CD4-positive, alpha-beta T cell (primary cell): ENCODE data around the gene SPOCD1. TPM values are rescaled to one million over a fixed set of nuclear protein-coding genes. Genes with fewer than 3 reads are reported as not detected.

Experiments
- ATAC-seq: fragments of 200-7000 bp; cut with Tn5 transposase; one replicate; pipeline ENCODE4 v1.10.0; 2022; ENCODE audit warnings: mild to moderate bottlenecking; ENCODE audit not compliant: poor library complexity
- CTCF ChIA-PET: fragments of 350-600 bp; sonication (Branson Sonifier 250); formaldehyde crosslinking; loops from one replicate; lab custom pipeline; 2021; ENCODE audit warnings: antibody characterized with exemption, inconsistent platforms; lab: Charles Lee
- POLR2A ChIA-PET: fragments of 350-600 bp; sonication (Branson Sonifier 250); formaldehyde crosslinking; loops from one replicate; lab custom pipeline; 2021; ENCODE audit warnings: antibody characterized with exemption, inconsistent platforms; lab: Charles Lee
- DNase-seq, 14 experiments: peaks; one replicate each; pipeline ENCODE4 v3.0.0-alpha.2; 2013 to 2020; ENCODE audit warnings: mixed read lengths in 2 of 14
- H3K27ac ChIP-seq, 2 donors: one replicate each; pipeline versions ENCODE4 v1.5.1 to v1.7.0; 2013; ENCODE audit warnings: low read length in 2 of 2, low read depth in 1 of 2, mild to moderate bottlenecking in 1 of 2
- H3K27me3 ChIP-seq, 2 experiments: 1 replicate in 1 of 2; 2 replicates in 1 of 2; pipeline versions ENCODE4 v1.6.1 to v1.7.0; 2013; ENCODE audit warnings: low read length in 2 of 2, control low read depth in 1 of 2, mild to moderate bottlenecking in 1 of 2, moderate library complexity in 1 of 2; ENCODE audit not compliant: insufficient read depth in 2 of 2, control insufficient read depth in 1 of 2
- H3K36me3 ChIP-seq: one replicate; pipeline ENCODE4 v1.6.1; 2013; ENCODE audit warnings: low read length, control low read depth; ENCODE audit not compliant: insufficient read depth
- H3K4me1 ChIP-seq: one replicate; pipeline ENCODE4 v1.6.1; 2013; ENCODE audit warnings: low read length, control low read depth; ENCODE audit not compliant: insufficient read depth
- H3K4me3 ChIP-seq: one replicate; pipeline ENCODE4 v1.5.1; 2013; ENCODE audit warnings: mild to moderate bottlenecking, low read length, moderate library complexity
- H3K9me3 ChIP-seq, 2 experiments: 1 replicate in 1 of 2; 2 replicates in 1 of 2; pipeline versions ENCODE4 v1.6.1 to v1.7.0; 2013; ENCODE audit warnings: low read length in 2 of 2, mild to moderate bottlenecking in 2 of 2, control low read depth in 1 of 2, moderate library complexity in 1 of 2; ENCODE audit not compliant: control insufficient read depth in 1 of 2, insufficient read depth in 1 of 2
- H3K27ac Mint-ChIP-seq: one replicate; pipeline ENCODE4 v1.8.0; 2020; ENCODE audit warnings: mixed read lengths
- H3K27me3 Mint-ChIP-seq: one replicate; pipeline ENCODE4 v1.8.0; 2021; ENCODE audit warnings: mixed read lengths
- H3K36me3 Mint-ChIP-seq: one replicate; pipeline ENCODE4 v1.8.0; 2021; ENCODE audit warnings: low read depth, mixed read lengths
- H3K4me1 Mint-ChIP-seq: one replicate; pipeline ENCODE4 v1.8.0; 2021; ENCODE audit warnings: low read depth, mixed read lengths
- H3K4me3 Mint-ChIP-seq: one replicate; pipeline ENCODE4 v1.8.0; 2020; ENCODE audit warnings: mild to moderate bottlenecking, mixed read lengths
- H3K9me3 Mint-ChIP-seq: one replicate; pipeline ENCODE4 v1.8.0; 2020; ENCODE audit warnings: mixed read lengths
- intact Hi-C, 2 experiments: fragments of 100-400 bp; cut with DNase I in 1 of 2; cut with micrococcal nuclease in 1 of 2; formaldehyde crosslinking; loops; one replicate each; pipeline versions ENCODE4 v1.15.1 to v1.9.0; 2023 to 2025; cut with DNase I, micrococcal nuclease
- total RNA-seq, 174 experiments: library from RNA in 2 of 174; stranded (reverse) in 2 of 174; gene quantifications; one replicate each; pipeline ENCODE4 v1.2.3 and lab custom pipeline; 2021 to 2026
- TF ChIP-seq, protein P1 (sequence below): fragments of 200-600 bp; IDR thresholded peaks from one replicate; pipeline ENCODE4 v1.8.0; 2022; ENCODE audit warnings: antibody characterized with exemption, mild to moderate bottlenecking

Gene SPOCD1
- total RNA-seq, 2 experiments from 2014 or later: 0.11 to 0.27 TPM

DNA sequence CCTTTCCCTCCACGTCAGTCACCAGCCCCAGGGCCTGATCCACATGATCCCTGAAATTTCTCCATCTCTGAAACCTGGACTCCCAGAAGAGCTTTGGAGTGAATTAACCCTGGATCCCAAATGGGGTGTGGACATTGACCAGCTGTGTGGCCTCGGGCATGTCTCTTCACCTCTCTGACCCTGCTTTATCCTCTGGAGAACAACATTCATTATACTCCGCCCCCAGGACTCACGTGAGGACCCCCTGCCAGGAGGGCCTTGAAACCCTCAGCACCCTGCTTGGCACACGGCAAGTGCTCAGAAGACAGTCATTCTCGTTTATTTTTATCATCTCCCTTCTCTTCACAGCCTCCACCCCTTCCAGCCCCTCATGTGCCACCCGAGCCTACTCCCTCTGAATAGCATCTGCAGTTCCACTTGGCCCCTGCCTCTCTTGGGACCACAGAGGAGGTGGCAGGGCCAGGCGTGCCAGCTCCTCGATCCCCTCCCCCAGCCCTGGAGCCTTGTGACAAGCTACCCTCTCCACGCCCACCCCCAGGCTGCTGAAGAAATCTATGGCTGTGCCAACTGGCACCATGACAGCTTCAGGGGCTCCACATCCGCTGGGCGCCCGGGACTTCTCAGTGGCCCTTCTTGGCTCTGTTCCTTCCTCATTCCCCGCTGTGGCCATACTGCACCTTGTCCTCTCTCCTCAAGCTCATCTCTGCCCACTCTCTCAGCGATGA, 69.7 kb downstream of the SPOCD1 start:
- Histone ChIP-seq H3K4me3 (no peak overlapping the region), H3K27me3 (no peaks in the 10 kb centered on the region), H3K36me3 (no peaks in the 10 kb centered on the region), H3K9me3 (no peaks in the 10 kb centered on the region), H3K4me1 (peaks cover 41% of the 10 kb centered on the region), H3K27ac (no peak overlapping the region)
- ChIA-PET CTCF (interaction anchor here (1.5 to 2.0 kb wide), 2 partner anchors 14 to 43 kb away, joined by 6 to 7 read pairs; no protein-coding TSS in a partner anchor), POLR2A (interaction anchor here (1.7 kb wide), 1 partner anchor 43 kb away, joined by 4 read pairs; no protein-coding TSS in a partner anchor)
- H3K4me1 Mint-ChIP-seq: peaks cover 4% of the 10 kb centered on the region
- H3K27ac Mint-ChIP-seq: no peak overlapping the region
- H3K9me3 Mint-ChIP-seq: no peaks in the 10 kb centered on the region
- DNase-seq (no peak), ATAC-seq (no peak)
- H3K4me3 Mint-ChIP-seq: no peak overlapping the region
- intact Hi-C loops: no loop called here
- no peaks in the 10 kb centered on the region for H3K36me3 Mint-ChIP-seq
- TF ChIP-seq, protein P1, sequence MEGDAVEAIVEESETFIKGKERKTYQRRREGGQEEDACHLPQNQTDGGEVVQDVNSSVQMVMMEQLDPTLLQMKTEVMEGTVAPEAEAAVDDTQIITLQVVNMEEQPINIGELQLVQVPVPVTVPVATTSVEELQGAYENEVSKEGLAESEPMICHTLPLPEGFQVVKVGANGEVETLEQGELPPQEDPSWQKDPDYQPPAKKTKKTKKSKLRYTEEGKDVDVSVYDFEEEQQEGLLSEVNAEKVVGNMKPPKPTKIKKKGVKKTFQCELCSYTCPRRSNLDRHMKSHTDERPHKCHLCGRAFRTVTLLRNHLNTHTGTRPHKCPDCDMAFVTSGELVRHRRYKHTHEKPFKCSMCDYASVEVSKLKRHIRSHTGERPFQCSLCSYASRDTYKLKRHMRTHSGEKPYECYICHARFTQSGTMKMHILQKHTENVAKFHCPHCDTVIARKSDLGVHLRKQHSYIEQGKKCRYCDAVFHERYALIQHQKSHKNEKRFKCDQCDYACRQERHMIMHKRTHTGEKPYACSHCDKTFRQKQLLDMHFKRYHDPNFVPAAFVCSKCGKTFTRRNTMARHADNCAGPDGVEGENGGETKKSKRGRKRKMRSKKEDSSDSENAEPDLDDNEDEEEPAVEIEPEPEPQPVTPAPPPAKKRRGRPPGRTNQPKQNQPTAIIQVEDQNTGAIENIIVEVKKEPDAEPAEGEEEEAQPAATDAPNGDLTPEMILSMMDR: no peak
- H3K27me3 Mint-ChIP-seq: no peaks in the 10 kb centered on the region

DNA sequence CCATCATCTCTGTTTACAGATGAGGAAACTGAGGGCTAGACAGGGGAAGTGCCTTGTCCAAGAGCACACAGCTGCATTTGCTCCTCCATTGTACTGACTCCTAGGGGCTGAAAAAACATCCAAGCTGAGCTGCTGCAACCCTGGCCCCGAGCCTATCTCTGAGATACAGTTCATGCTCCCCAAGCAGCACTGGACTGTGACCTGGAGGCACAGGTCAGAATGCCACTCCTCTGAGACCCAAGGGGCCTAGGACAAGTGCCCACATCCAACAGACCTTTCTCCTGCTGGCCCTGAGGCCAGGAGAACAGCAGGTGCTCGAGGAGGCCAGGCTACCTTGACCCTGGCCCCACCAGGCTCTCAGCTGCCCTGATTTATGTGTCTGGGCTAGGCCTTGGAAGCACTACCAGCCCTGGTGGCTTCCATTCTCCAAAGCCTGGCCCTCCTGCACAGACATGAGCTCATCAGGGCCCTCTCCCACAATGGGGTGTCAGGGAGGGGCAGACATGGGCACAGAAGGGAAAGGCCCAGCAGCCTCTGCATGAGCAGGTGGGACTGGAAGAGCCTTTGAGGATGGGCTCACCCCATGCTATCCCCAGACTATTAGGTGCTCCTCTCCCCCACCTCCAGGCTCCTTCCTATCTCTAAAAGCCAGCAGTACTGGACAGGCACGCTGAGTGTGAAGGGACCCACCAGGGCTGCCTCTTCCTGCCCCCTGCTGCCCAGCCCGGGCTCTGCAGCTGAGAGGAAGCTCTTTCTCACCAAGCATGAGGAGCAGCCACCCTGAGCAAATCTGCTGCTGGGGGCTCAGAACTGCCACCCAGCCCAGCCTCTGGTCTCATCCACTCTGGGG, 70.5 kb downstream of the SPOCD1 start:
- Histone ChIP-seq H3K9me3 (no peaks in the 10 kb centered on the region), H3K36me3 (no peaks in the 10 kb centered on the region), H3K27ac (no peak overlapping the region), H3K27me3 (no peaks in the 10 kb centered on the region), H3K4me1 (peaks cover 33% of the 10 kb centered on the region), H3K4me3 (no peak overlapping the region)
- ATAC-seq: peak; percentile 80
- ChIA-PET CTCF (interaction anchor here (1.0 to 2.0 kb wide), 4 partner anchors 15 to 75 kb away, joined by 3 to 7 read pairs (median 5); no protein-coding TSS in a partner anchor), POLR2A (interaction anchor here (1.7 kb wide), 1 partner anchor 44 kb away, joined by 4 read pairs; no protein-coding TSS in a partner anchor)
- TF ChIP-seq, protein P1: peak; percentile 49
- H3K27ac Mint-ChIP-seq: no peak overlapping the region
- H3K9me3 Mint-ChIP-seq: no peaks in the 10 kb centered on the region
- H3K27me3 Mint-ChIP-seq: no peaks in the 10 kb centered on the region
- H3K4me3 Mint-ChIP-seq: no peak overlapping the region
- intact Hi-C loops: no loop called here
- DNase-seq: peak in 10 of 14 experiments; percentile 17 to 61 (median 46)
- no peaks in the 10 kb centered on the region for H3K36me3 Mint-ChIP-seq
- H3K4me1 Mint-ChIP-seq: no peaks in the 10 kb centered on the region

DNA sequence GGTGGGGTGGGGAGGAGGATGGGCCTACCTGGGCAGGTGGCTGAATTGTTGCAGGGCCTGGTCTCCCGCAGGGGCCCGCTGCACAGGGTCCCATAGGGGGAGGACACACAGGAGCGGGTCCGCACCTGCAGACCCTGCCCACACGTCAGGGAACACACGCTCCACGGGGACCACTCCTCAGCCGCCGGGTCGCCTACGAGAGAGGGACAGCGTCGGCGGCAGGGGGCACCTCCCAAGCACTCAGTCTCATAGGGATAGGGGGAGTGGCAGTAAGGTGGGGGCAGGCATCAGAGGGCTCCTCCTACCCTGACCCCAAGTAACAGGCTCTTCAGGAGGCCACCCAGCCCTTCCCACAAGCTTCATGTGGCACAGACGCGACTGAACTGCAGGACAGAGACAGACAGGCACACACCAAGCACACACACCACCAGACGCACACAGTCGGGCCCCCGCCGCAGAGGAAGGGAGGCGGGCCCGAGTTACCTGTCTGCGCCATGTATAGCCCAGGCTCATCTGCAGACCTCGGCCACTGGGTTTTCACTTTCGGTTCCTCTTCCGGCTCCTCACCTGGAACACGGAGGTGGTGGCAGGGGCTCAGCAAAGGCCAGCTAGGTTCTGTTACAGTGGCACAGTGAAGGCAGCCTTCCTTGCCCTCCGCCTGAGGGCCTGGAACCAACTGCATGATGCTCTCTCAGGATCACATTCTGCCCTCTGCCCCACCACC, 71.5 kb downstream of the SPOCD1 start:
- Histone ChIP-seq H3K36me3 (no peaks in the 10 kb centered on the region), H3K27ac (no peak overlapping the region), H3K4me1 (peaks cover 37% of the 10 kb centered on the region), H3K27me3 (no peaks in the 10 kb centered on the region), H3K4me3 (no peak overlapping the region), H3K9me3 (no peaks in the 10 kb centered on the region)
- no peak overlapping the region for H3K4me3 Mint-ChIP-seq
- no peaks in the 10 kb centered on the region for H3K36me3 Mint-ChIP-seq
- H3K4me1 Mint-ChIP-seq: peaks cover 6% of the 10 kb centered on the region
- DNase-seq (peak in 2 of 14 experiments; percentile 34 to 42), ATAC-seq (no peak)
- H3K27me3 Mint-ChIP-seq: no peaks in the 10 kb centered on the region
- CTCF ChIA-PET: interaction anchor here (1.0 to 2.0 kb wide), 3 partner anchors 16 to 74 kb away, joined by 3 to 7 read pairs (median 4); no protein-coding TSS in a partner anchor
- no peak overlapping the region for H3K27ac Mint-ChIP-seq
- H3K9me3 Mint-ChIP-seq: no peaks in the 10 kb centered on the region
- POLR2A ChIA-PET: interaction anchor here (1.7 kb wide), 1 partner anchor 45 kb away, joined by 4 read pairs; no protein-coding TSS in a partner anchor
- intact Hi-C loops: no loop called here
- TF ChIP-seq, protein P1: no peak
